ENCODE data around the gene ITGB1BP2.
"Not testable (repeated sequence)": the region's sequence is repeated elsewhere in the genome, so short reads cannot be mapped to it uniquely, and the experiment has no call there.

Gene ITGB1BP2

GRCh38 chrX:71269801-71270395 lies 31.7 kb upstream of the ITGB1BP2 start:
- Histone ChIP-seq H3K36me3 (no peaks in the 10 kb centered on the region), H3K9ac (no peak overlapping the region), H3K4me2 (no peak overlapping the region), H4K20me1 (no peaks in the 10 kb centered on the region), H3K4me3 (no peak overlapping the region), H3K4me1 (no peaks in the 10 kb centered on the region), H3K27me3 (peaks cover 0 to 44% (median 12%) of the 10 kb centered on the region in 11 experiments; a peak in 16 of 22 replicates), H3K9me3 (replicated peaks in 1 of 11) (peaks cover 27 to 67% (median 35%) of the 10 kb centered on the region in 11 experiments), H3K27ac (no peak overlapping the region)
- TF ChIP-seq Cebpa-rat (IDR thresholded peaks at IDR 0.05), result no peak

- H4K20me1 ChIP-seq, H3K27ac ChIP-seq, H3K9ac ChIP-seq, H3K4me1 ChIP-seq, H3K4me3 ChIP-seq, H3K36me3 ChIP-seq, H3K4me2 ChIP-seq: not testable (repeated sequence)
- Histone ChIP-seq H3K9me3 (replicated peaks in 1 of 11) (peaks cover 31 to 76% (median 42%) of the 10 kb centered on the region in 11 experiments), H3K27me3 (peaks cover 0 to 27% (median 6%) of the 10 kb centered on the region in 11 experiments; a peak in 12 of 22 replicates)
Measured at GRCh38 chrX:71272313-71272712, 29.2 kb upstream of the ITGB1BP2 start.

GRCh38 chrX:71281300-71281699 lies 20.2 kb upstream of the ITGB1BP2 start:
- not testable (repeated sequence) for H3K4me3 ChIP-seq, H3K27ac ChIP-seq, H3K4me1 ChIP-seq, H3K9ac ChIP-seq, H3K4me2 ChIP-seq
- peaks cover 0 to 25% (median 17%) of the 10 kb centered on the region in 11 experiments; a peak in 18 of 22 replicates for H3K27me3 ChIP-seq
- H3K36me3 ChIP-seq, result peaks cover 0 to 18% (median 5%) of the 10 kb centered on the region in 11 experiments; a peak in 6 of 22 replicates
- peaks cover 16 to 26% (median 22%) of the 10 kb centered on the region in 11 experiments; a peak in 20 of 22 replicates for H4K20me1 ChIP-seq
- peaks cover 0 to 52% (median 14%) of the 10 kb centered on the region in 11 experiments; a peak in 16 of 22 replicates for H3K9me3 ChIP-seq (replicated peaks in 1 of 11)

- H3K9ac ChIP-seq, result peak overlapping the region; percentile 83 to 99 (median 97)
- H3K27ac ChIP-seq, result peak overlapping the region; percentile 90 to 99 (median 98)
- peaks cover 30 to 40% (median 37%) of the 10 kb centered on the region in 11 experiments; a peak in 21 of 22 replicates for H4K20me1 ChIP-seq
- H3K36me3 ChIP-seq, result peaks cover 0 to 31% (median 10%) of the 10 kb centered on the region in 11 experiments; a peak in 14 of 22 replicates
- peaks cover 0 to 38% (median 10%) of the 10 kb centered on the region in 11 experiments; a peak in 13 of 22 replicates for H3K9me3 ChIP-seq (replicated peaks in 1 of 11)
- H3K4me2 ChIP-seq, result peak overlapping the region; percentile 29 to 60 (median 43); a peak in 20 of 22 replicates
- no peak for TF ChIP-seq Cebpa-rat (IDR thresholded peaks at IDR 0.05)
- peaks cover 0 to 40% (median 26%) of the 10 kb centered on the region in 11 experiments; a peak in 19 of 22 replicates for H3K27me3 ChIP-seq
- peak overlapping the region; percentile 32 to 82 (median 58); a peak in 16 of 20 replicates for H3K4me3 ChIP-seq
- H3K4me1 ChIP-seq, result peaks cover 3 to 17% (median 11%) of the 10 kb centered on the region in 10 experiments; a peak in 10 of 20 replicates
Measured at GRCh38 chrX:71282514-71283402, 18.8 kb upstream of the ITGB1BP2 start.

GRCh38 chrX:71283403-71284143 lies 18.0 kb upstream of the ITGB1BP2 start, which contains the start of gene NONO:
NONO (plus strand) TSS chrX:71283635; CDS start chrX:71290638, 7,003 bp downstream.
- Histone ChIP-seq H3K27me3 (peaks cover 2 to 48% (median 32%) of the 10 kb centered on the region in 11 experiments; a peak in 19 of 22 replicates), H3K4me2 (peak within 1 kb of the TSS; percentile 54 to 84 (median 69); a peak in 21 of 22 replicates), H3K27ac (peak within 1 kb of the TSS; percentile 90 to 99 (median 98)), H3K9me3 (replicated peaks in 1 of 11) (peaks cover 0 to 38% (median 10%) of the 10 kb centered on the region in 11 experiments; a peak in 13 of 22 replicates), H3K9ac (peak within 1 kb of the TSS; percentile 95 to 99 (median 97)), H4K20me1 (peaks cover 38 to 49% (median 45%) of the 10 kb centered on the region in 11 experiments; a peak in 21 of 22 replicates), H3K4me3 (peak within 1 kb of the TSS; percentile 63 to 82 (median 73)), H3K36me3 (peaks cover under 1 to 39% (median 16%) of the 10 kb centered on the region in 11 experiments; a peak in 15 of 22 replicates), H3K4me1 (peaks cover 3 to 17% (median 12%) of the 10 kb centered on the region in 10 experiments; a peak in 10 of 20 replicates)
- no peak for TF ChIP-seq Cebpa-rat (IDR thresholded peaks at IDR 0.05)

GRCh38 chrX:71285929-71286328 lies 15.6 kb upstream of the ITGB1BP2 start:
- no peak for TF ChIP-seq Cebpa-rat (IDR thresholded peaks at IDR 0.05)
- Histone ChIP-seq H3K4me3 (peak overlapping the region; percentile 63 to 82 (median 73); a peak in 19 of 20 replicates), H3K36me3 (peaks cover 11 to 62% (median 39%) of the 10 kb centered on the region in 11 experiments; a peak in 21 of 22 replicates), H3K4me2 (peak overlapping the region; percentile 54 to 84 (median 69); a peak in 21 of 22 replicates), H4K20me1 (peaks cover 62 to 72% (median 69%) of the 10 kb centered on the region in 11 experiments), H3K27ac (no peak overlapping the region), H3K27me3 (peaks cover 4 to 61% (median 42%) of the 10 kb centered on the region in 11 experiments; a peak in 19 of 22 replicates), H3K9ac (peak overlapping the region; percentile 35 to 99 (median 97); a peak in 11 of 22 replicates), H3K9me3 (replicated peaks in 1 of 11) (peaks cover 0 to 30% (median 10%) of the 10 kb centered on the region in 11 experiments; a peak in 12 of 22 replicates), H3K4me1 (peaks cover 3 to 17% (median 12%) of the 10 kb centered on the region in 10 experiments; a peak in 10 of 20 replicates)

GRCh38 chrX:71291381-71291780 lies 10.2 kb upstream of the ITGB1BP2 start:
- no peaks in the 10 kb centered on the region for H3K9me3 ChIP-seq (replicated peaks in 1 of 11)
- no peak overlapping the region for H3K27ac ChIP-seq
- TF ChIP-seq Cebpa-rat (IDR thresholded peaks at IDR 0.05), result no peak
- peaks cover 59 to 97% (median 91%) of the 10 kb centered on the region in 11 experiments for H3K36me3 ChIP-seq
- peaks cover 3 to 13% (median 9%) of the 10 kb centered on the region in 10 experiments; a peak in 8 of 20 replicates for H3K4me1 ChIP-seq
- no peak overlapping the region for H3K4me2 ChIP-seq
- no peak overlapping the region for H3K9ac ChIP-seq
- peaks cover 20 to 94% (median 74%) of the 10 kb centered on the region in 11 experiments; a peak in 21 of 22 replicates for H3K27me3 ChIP-seq
- H4K20me1 ChIP-seq, result peaks cover 74 to 100% (median 98%) of the 10 kb centered on the region in 11 experiments
- no peak overlapping the region for H3K4me3 ChIP-seq
